HL-60 (cell line): ENCODE results near the gene CYP4V2.

Source experiments
- CTCF ChIP-seq: IDR thresholded peaks from one replicate; pipeline ENCODE4 v1.5.1; 2011; ENCODE audit warnings: low read length, control low read depth, inconsistent platforms; ENCODE audit not compliant: insufficient read depth
- GABPA ChIP-seq: IDR thresholded peaks from 2 replicates; pipeline ENCODE4 v1.6.1; 2012; ENCODE audit warnings: low read depth
- POLR2AphosphoS5 ChIP-seq: IDR thresholded peaks from 2 replicates; pipeline ENCODE4 v1.6.1; 2012; ENCODE audit warnings: low read depth
- REST ChIP-seq: IDR thresholded peaks from 2 replicates; pipeline ENCODE4 v1.6.1; 2012; ENCODE audit warnings: low read depth; ENCODE audit not compliant: insufficient replicate concordance
- SPI1 ChIP-seq: IDR thresholded peaks from 2 replicates; pipeline ENCODE4 v1.6.1; 2012; ENCODE audit warnings: low read depth, mild to moderate bottlenecking, borderline replicate concordance

- TF ChIP-seq POLR2AphosphoS5, result no peak
- no peak for TF ChIP-seq REST
- no peak for TF ChIP-seq CTCF
- TF ChIP-seq GABPA, result no peak
- no peak for TF ChIP-seq SPI1
Observed at GRCh38 chr4:186189656-186190055, 1.7 kb upstream of the CYP4V2 start.
